Measurements from ENCODE around the gene PHYKPL.

The PHYKPL gene

DNA sequence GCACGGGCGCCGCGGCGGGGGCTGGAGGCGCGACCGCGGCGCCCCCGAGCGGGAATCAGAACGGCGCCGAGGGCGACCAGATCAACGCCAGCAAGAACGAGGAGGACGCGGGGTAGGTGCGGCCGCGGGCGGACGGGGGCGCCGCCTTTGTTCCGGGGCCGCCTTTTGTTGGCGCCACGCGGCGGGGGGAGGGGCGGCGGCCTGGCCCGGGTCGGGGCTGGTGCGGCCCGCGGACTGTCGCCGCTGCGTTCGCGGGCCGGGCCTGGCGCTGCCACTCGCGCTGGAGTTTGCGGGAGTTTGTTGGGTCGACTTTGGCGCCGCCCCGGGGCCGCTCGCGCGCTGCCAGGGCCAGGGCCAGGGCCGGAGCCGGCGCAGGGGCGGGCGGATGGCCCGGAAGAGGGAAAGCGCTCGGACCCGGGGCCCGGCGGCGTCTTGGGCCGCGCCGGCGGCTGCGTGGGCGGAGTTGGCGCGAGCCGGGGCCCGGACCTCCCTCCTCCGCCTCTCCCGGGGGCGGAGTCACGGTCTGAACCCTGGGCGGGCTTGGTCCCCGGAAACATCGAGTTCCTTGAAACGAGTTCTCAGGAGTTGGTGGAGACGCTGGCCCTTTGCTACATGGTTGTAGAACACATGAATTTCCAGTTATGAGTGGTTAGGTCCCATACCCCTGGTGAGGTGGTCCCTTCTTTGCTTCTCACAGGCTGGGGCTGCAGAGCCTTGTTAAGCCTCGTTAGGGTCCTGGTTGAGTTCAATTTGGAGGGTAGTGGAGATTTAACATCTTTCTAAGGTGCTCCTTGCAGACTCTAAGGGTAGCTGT, 27.5 kb downstream of the PHYKPL start:
- TF ChIP-seq, protein P1, sequence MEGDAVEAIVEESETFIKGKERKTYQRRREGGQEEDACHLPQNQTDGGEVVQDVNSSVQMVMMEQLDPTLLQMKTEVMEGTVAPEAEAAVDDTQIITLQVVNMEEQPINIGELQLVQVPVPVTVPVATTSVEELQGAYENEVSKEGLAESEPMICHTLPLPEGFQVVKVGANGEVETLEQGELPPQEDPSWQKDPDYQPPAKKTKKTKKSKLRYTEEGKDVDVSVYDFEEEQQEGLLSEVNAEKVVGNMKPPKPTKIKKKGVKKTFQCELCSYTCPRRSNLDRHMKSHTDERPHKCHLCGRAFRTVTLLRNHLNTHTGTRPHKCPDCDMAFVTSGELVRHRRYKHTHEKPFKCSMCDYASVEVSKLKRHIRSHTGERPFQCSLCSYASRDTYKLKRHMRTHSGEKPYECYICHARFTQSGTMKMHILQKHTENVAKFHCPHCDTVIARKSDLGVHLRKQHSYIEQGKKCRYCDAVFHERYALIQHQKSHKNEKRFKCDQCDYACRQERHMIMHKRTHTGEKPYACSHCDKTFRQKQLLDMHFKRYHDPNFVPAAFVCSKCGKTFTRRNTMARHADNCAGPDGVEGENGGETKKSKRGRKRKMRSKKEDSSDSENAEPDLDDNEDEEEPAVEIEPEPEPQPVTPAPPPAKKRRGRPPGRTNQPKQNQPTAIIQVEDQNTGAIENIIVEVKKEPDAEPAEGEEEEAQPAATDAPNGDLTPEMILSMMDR (IDR thresholded peaks at IDR 0.05) = no peak

DNA sequence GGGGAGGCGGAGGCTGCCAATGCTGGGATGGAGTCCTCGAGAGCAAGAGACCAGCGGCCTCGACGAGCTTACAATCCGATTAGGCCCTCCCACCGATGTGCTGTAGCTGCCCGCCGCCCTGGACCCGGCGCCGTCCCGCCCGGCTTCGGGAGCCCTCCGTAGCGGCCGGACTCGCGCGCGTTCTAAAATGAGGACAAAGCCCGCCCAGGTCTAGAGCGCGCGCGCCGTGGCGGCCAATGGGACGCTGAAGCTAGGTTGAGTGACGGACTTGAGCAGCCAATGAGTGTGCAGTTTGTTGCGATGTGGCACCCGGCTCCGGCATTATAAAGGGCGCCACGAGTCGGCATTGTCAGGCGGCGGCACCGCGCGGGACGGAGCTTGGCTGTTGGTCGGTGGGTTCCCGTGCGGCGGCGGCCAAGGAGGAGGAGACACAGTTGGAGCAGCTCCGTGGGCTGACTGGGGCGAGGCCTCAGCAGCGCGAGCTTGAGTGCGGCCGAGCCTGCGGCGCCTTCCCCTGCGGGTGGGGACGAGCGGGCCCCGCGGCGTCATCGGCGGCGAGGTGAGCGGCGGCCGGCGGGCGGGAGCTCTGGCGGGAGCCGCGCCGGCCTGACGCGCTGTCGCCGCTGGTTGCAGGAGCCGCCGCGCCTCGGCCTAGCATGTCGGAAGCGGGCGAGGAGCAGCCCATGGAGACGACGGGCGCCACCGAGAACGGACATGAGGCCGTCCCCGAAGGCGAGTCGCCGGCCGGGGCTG, 28.2 kb downstream of the PHYKPL start, which contains the start of gene HNRNPAB:
Gene HNRNPAB (plus strand): TSS at position 352 of the 753 bp plus-strand sequence. CDS start 305 bp downstream, at position 657.
- TF ChIP-seq, protein P1 (IDR thresholded peaks at IDR 0.05) = no peak

DNA sequence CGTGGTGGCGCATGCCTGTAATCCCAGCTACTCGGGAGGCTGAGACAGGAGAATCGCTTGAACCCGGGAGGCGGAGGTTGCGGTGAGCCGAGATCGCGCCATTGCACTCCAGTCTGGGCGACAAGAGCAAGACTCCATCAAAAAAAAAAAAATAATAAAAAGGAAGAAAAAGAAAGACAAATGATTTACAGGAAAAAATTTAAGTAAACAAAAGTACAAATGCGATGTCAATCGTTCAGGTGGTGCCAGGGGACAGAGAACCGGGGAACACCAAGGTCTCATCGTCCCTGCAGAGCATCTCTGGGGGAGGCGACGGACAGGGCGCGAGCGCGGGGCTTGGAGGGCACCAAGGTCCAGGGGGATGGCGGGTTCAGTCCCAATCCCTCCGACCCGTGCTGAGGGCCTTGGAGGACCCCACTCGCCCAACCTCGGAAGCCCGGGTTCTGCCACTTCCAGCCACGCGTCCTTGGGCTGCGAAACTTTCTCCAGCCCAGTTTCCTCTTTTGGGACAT, 28.9 kb downstream of the PHYKPL start:
- TF ChIP-seq, protein P1 (IDR thresholded peaks at IDR 0.05) = no peak

DNA sequence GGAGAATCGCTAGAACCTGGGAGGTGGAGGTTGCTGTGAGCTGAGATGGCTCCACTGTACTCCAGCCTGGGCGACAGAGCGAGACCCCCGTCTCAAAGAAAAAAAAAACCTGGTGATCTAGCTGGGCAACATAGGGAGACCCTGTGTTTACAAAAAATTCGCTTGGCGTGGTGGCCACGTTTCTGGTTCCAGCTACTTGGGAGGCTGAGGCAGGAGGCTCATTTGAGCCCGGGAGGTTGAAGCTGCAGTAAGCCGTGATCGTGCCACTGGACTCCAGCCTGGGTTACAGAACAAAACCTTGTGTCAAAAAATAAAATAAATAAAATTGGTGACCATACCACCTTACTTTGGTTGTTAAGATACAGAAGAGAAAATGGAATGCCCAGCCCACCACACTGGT, 30.1 kb downstream of the PHYKPL start:
- TF ChIP-seq, protein P1 (IDR thresholded peaks at IDR 0.05) = no peak

DNA sequence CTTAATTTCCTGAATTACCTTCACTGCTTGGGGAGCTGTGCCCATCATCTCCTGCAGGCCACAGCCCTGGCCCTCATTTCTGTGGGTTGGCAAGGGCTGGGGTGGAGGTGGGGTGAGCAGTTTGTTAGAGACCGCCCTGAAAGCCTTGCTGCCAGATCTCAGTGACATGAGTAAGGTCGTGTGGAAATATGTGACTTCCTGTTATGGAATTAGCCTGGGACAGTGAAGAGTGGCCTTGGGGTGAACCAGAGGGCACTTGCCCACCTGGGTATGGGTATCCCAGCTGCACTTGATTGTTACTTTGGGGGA, 30.7 kb downstream of the PHYKPL start:
- TF ChIP-seq, protein P1 (IDR thresholded peaks at IDR 0.05) = no peak

DNA sequence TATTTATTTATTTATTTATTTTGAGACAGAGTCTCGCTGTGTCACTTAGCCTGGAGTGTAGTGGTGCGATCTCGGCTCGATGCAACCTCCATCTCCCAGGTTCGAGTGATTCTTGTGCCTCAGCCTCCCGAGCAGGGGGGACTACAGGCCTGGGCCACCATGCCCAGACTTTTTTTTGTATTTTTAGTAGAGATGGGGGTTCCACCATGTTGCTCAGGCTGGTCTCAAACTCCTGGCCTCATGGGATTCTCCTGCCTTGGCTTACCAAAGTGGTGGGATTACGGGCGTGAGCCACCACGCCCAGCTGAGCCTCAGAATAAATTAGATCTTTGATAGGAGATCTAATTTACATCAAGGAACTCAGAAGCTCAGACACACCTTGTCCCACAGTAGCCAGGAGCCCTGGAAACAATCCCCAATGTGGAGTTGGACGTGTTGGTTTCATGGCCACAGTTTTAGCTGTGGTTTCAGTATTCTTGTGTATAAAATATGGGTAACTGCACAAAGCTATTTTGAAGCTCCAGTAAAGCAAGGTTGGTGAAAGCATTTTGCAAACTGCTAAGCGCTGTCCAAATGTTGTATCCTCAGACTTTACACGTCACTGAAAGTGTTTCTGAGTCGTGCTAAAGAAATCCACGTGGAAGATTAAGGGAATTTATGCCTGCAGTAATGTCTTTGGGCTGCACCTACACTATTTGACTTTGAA, 31.2 kb downstream of the PHYKPL start:
- TF ChIP-seq, protein P1 (IDR thresholded peaks at IDR 0.05) = no peak

Data from LNCAP (cell line).